Astrocyte (in vitro differentiated cells and primary cell): ENCODE results near the gene TUBB6. TPM values are rescaled to one million over a fixed set of nuclear protein-coding genes. Genes with fewer than 3 reads are reported as not detected.

ENCODE experiments used
- total RNA-seq: library from RNA; stranded (reverse); gene quantifications from 2 replicates; pipeline ENCODE4 v1.2.1, GENCODE V29; 2021

Gene TUBB6
- total RNA-seq, 1 donor from 2014 or later = 528 TPM

Other genes starting within 250 kb of the TUBB6 start
- not detected in 2 replicates for gene ANKRD62, start 214.4 kb upstream of the TUBB6 start, total RNA-seq
- gene CIDEA, start 53.9 kb upstream of the TUBB6 start, total RNA-seq = 0.43 TPM in 1 of 2 replicates, not detected in the other
- gene AFG3L2, start 69.0 kb downstream of the TUBB6 start, total RNA-seq = 43.9 and 46.7 TPM in 2 replicates
- gene PRELID3A, start 99.7 kb downstream of the TUBB6 start, total RNA-seq = 11.5 and 12.3 TPM in 2 replicates